Activated CD8-positive, alpha-beta memory T cell treated with anti-CD3 and anti-CD28 coated beads, Interleukin-2, amount 50 U/mL, for 4 hours (primary cell): ENCODE results near the gene DUOX2.
"Not testable (repeated sequence)": the region's sequence is repeated elsewhere in the genome, so short reads cannot be mapped to it uniquely, and the experiment has no call there.

ENCODE experiments used
- DNase-seq: peaks from one replicate; pipeline ENCODE4 v3.0.0-alpha.2; 2020

The DUOX2 gene

GRCh38 chr15:45058690-45059675 is 55.0 kb downstream of the DUOX2 start:
- not testable (repeated sequence) for DNase-seq

- not testable (repeated sequence) for DNase-seq
Observed at GRCh38 chr15:45052676-45053075, 61.3 kb downstream of the DUOX2 start.

- DNase-seq: no peak
Observed at GRCh38 chr15:45050587-45050986, 63.4 kb downstream of the DUOX2 start.

DNA sequence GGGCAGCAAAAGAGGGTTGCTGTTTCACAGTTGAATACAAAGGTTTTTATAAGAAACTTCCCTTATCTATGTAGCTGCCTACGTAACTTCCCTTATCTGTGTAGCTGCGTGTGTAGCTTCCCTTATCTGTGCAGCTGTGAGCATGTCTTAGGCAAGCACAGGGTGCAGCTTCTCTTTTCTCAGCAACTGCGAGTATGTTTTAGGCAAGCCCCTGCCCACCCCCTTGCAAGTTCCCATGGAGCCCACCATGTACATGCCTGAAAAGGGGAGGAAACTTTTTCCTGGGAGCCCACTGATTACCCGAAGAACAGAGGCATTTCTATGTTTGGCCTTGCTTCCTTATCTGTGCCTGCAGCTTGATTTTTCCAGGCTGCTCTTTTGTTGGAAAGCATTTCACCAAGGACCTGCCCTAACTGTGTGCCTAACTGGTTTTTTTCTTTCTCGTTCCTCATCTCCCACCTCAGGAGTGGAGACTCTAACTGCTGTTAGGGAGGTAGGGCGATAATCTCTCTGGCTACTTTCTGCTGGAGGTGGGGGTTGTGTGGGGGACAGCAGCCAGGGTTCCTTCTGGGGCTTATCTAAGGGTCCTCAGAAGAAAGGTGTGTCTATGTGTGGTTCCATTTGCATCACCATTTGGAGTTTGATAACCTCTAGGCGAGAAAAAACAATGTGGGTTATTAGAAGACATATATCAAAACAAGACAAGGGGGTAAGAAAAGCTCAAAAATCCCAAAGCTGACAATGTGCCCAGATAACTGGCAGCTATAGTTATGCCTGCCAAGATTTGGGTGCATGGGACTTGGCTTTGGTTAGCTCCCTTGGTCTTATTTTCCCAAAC is 65.0 kb downstream of the DUOX2 start:
- DNase-seq: no peak

DNA sequence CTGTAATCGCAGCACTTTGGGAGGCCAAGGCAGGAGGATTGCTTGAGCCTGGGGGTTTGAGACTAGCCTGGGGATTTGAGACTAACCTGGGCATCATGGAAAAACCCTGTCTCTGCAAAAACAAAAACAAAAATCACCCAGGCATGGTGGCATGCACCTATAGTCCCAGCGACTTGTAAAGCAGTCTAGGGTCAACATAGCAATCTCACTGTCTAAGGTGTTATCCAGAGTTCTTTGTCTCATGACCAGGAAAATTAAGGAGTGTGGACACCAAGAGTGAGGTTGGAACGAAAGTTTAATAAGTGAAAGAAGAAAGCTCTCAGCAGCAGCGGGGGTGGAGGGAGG is 65.6 kb downstream of the DUOX2 start:
- not testable (repeated sequence) for DNase-seq

DNA sequence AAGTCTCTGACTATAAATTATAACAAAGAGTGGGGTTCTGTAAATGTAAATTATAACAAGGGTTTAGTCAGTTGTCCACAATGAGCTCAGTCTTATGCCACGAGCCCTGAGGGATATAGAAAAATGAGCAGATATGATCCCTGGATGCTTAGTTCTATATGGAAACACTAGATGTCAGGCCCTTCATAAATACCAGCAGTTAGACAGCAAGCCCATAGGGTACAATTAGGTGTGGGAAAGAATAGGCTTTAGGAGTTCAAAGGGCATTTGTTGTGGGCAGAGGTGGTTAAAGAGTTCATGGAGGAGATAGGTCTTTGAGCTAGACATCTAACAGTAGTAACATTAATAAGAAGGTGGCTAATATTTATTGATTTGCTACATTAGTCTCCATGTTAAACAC is 69.7 kb downstream of the DUOX2 start:
- DNase-seq: not testable (repeated sequence)

GRCh38 chr15:45042859-45043258 is 71.1 kb downstream of the DUOX2 start:
- DNase-seq: not testable (repeated sequence)
